GM18868 (cell line): ENCODE measurements around the gene HSDL2.

ENCODE experiments used
- ATAC-seq: cut with Tn5 transposase; IDR thresholded peaks from one replicate; pipeline ENCODE4 v1.9.1; 2021; ENCODE audit warnings: mild to moderate bottlenecking, moderate library complexity; ENCODE audit not compliant: unreplicated experiment

The HSDL2 gene

DNA sequence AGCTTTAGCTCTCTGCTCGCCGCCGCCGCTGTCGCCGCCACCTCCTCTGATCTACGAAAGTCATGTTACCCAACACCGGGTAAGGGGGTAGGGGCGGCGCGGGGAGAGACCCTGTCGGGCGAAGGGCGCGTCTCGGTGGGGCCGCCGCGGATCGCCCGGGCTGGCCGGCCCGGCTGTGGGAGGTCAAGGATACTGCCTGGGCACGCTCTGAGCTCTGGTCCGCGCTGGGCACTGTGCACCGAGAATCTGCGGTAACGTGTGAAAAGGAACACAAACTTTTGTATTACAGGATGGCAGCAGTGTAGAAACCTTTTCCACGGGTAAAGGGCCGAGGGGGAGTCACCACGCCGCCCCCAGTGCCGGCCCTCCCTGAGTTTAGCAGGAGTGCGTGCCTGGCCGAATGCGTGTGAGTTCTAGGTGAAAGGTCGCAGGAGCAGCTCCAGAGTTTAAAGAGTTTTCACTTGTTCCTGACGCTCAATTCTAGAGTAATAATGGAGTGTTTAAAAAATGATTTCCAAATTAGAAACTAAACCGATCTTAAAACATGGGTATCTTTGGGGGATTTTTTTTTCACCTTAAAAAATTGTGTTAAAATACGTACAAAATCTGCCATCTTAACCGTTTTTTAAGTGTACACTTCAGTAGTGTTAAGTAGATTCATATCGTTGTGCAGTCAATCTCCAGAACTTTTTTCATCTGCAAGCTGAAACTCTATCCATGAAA is at the start of gene HSDL2:
Gene HSDL2, plus strand, starts transcription at position 7 of the 723 bp plus-strand sequence. Its CDS starts 56 bp downstream, at position 63.
- peak; percentile 9 for ATAC-seq

GRCh38 chr9:112331674-112331952 is 48.3 kb upstream of the HSDL2 start:
- no peak for ATAC-seq

GRCh38 chr9:112332214-112332613 is 47.7 kb upstream of the HSDL2 start:
- ATAC-seq, result no peak

DNA sequence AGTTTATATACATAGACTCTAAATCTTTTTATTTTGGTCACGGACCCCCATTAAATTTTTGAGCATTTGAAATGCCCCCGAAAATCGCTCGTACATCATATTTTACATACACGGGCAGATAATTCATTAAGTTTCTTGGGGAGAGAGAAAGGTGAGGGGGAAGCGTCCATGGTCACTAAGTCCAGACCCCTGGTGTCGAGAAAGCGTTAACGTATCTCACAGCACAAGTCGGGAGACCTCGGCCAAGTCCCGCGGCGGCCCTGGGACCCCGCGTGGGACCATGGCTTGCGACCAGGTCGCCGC is 47.3 kb upstream of the HSDL2 start:
- no peak for ATAC-seq

DNA sequence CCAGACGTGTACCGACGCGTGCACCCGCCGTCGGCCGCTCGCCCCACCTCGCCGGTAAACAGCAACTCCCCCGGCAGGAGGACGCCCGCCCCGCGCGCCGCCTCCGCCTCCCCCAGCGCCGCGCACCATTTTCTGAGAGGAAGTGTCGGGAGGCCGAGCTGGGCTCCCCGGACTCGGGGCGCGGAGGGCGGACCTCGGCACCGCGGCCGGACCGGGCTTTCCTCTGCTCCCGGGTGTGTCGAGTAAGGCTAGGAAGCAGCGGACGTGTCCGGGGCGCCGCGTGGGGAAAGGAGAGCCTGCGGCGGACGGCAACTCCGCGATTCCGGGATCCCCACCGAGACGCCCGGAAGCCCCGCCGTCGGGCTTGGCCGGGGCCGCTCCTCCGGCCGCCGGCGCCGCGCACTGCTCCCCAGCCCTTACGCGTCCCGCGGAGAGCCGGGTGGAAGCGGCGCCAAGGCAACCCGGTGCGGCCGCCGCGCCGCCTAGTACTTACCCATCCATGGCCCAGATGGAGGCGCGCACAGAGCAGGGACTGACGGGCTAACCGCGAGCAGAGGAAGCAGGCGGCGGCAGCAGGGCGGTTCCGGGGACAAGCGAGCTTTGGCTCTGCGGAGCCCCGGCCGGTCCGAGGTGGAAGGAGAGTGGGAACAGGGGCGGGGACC is 46.8 kb upstream of the HSDL2 start, which contains the start of gene PTBP3:
Gene PTBP3, minus strand, starts transcription at position 643 of the 662 bp plus-strand sequence. CDS start 35,754 bp downstream, outside the sequence.
- peak; percentile 61 for ATAC-seq

- peak; percentile 71 for ATAC-seq
Observed at GRCh38 chr9:112333639-112334431, 46.1 kb upstream of the HSDL2 start.

- no peak for ATAC-seq
Observed at GRCh38 chr9:112334432-112334841, 45.5 kb upstream of the HSDL2 start.

- ATAC-seq, result no peak
Observed at GRCh38 chr9:112337547-112337946, 42.4 kb upstream of the HSDL2 start.

GRCh38 chr9:112338561-112338960 is 41.3 kb upstream of the HSDL2 start:
- no peak for ATAC-seq

GRCh38 chr9:112339886-112340285 is 40.0 kb upstream of the HSDL2 start:
- no peak for ATAC-seq

DNA sequence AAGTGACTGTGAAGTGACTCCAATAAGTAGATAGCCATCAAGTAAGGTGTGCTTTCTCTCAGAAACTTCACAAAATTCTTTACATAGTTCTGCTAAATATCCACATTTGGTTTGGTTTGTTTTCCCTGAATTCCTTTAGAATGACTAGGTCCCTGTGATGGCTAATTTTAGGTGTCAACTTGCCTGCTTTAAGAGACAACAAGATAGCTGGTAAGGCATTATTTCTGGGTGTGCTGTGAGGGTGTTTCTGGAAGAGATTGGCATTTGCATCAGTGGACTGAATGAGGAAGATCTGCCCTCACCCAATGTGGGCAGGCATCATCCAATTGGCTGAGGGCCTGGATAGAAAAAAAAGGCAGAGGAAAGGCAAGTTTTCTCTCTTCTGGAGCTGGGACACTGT is 38.2 kb upstream of the HSDL2 start:
- no peak for ATAC-seq

GRCh38 chr9:112348257-112349007 is 31.5 kb upstream of the HSDL2 start:
- no peak for ATAC-seq

GRCh38 chr9:112349008-112349333 is 30.9 kb upstream of the HSDL2 start:
- no peak for ATAC-seq

GRCh38 chr9:112351184-112351583 is 28.7 kb upstream of the HSDL2 start:
- ATAC-seq, result no peak

DNA sequence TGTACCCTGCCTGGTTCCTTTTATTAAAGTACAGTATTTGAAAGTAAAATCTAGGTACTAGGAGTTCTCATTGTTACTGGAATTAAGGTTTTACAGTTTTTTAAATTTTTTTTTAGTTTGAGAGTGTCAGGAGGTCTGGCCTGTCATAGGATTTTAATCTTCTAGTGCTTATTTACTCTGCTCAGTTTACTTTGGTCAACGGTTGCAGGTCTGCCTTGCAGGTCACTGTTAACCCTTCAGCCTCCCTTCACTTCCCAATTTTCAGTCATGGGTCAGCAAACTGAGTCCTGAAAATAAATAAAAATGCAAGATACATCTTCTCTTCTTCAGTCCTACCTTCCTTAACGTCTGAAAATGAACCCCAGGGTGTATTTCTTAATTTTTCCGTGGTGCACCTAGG is 27.7 kb upstream of the HSDL2 start:
- ATAC-seq, result no peak

- ATAC-seq, result no peak
Observed at GRCh38 chr9:112354081-112354743, 25.7 kb upstream of the HSDL2 start.

DNA sequence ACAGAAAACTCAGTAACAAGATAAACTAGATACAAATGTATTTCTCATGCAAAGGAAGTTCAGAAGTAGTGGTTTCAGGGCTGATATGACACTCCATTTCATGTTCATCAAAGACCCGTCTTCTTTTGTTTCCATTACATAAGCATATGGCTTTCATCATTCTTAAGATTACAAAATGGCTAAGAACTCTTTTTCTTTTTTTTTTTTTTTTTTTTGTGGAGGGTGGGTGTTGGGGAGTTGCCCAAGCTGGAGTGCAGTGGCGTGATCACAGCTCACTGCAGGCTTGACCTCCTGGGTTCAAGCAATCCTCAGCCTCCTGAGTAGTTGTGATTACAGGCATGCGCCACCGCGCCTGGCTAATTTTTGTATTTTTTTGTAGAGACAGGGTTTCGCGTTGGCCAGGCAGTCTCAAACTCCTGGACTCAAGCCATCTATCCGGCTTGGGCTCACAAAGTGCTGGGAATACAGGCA is 24.4 kb upstream of the HSDL2 start:
- ATAC-seq, result no peak

- no peak for ATAC-seq
Observed at GRCh38 chr9:112360047-112360804, 19.7 kb upstream of the HSDL2 start.

- no peak for ATAC-seq
Observed at GRCh38 chr9:112361601-112362000, 18.3 kb upstream of the HSDL2 start.

DNA sequence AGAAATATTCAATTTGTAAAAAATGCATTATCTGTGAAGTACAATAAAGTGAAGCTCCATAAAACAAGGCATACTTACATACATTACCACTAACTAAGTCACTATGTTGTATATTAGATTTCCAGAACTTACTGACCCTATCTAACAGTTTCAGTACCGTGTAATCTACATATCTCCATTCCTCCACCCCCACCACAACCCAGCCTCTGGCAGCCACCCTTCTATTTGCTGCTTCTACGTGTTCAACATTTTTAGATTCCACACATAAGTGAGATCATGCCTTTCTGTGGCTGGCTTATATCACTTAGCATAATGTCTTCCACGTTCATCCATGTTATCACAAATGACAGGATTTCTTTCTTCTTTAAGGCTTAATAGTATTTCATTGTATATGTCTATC is 15.1 kb upstream of the HSDL2 start:
- ATAC-seq, result no peak
